GM23338 (cell line): Measurements from ENCODE around the gene TMEM236. TPM values are rescaled to one million over a fixed set of nuclear protein-coding genes. Genes with fewer than 3 reads are reported as not detected.
"Not testable (repeated sequence)": the region's sequence is repeated elsewhere in the genome, so short reads cannot be mapped to it uniquely, and the experiment has no call there.

Experiments
- ATAC-seq: fragments of 200-7000 bp; cut with Tn5 transposase; 3 replicates; pipeline ENCODE4 v1.9.1; 2020
- DNase-seq: peaks from one replicate; pipeline ENCODE4 v3.0.0-alpha.2; 2015; ENCODE audit warnings: low spot score
- H2AFZ ChIP-seq: fragments of 200-600 bp; sonication (generic); 2 replicates; pipeline ENCODE4 v1.8.0; 2016; ENCODE audit warnings: antibody characterized with exemption, mild to moderate bottlenecking, moderate library complexity
- H3F3A ChIP-seq: fragments of 200-600 bp; sonication (generic); replicated peaks from 2 replicates; pipeline ENCODE4 v1.8.0; 2017; ENCODE audit warnings: antibody characterized with exemption, mixed run types, low read depth
- H3K27ac ChIP-seq: fragments of 200-600 bp; sonication (generic); 2 replicates; pipeline ENCODE4 v1.6.1; 2016; ENCODE audit warnings: low read depth
- H3K27me3 ChIP-seq: fragments of 200-600 bp; sonication (generic); 2 replicates; pipeline ENCODE4 v1.8.0; 2016; ENCODE audit warnings: mild to moderate bottlenecking, mixed run types, moderate library complexity; ENCODE audit not compliant: insufficient read depth
- H3K36me3 ChIP-seq: fragments of 200-600 bp; sonication (generic); 2 replicates; pipeline ENCODE4 v1.8.0; 2016; ENCODE audit warnings: mild to moderate bottlenecking; ENCODE audit not compliant: insufficient read depth
- H3K4me1 ChIP-seq: fragments of 200-600 bp; sonication (generic); 2 replicates; pipeline ENCODE4 v1.8.0; 2016; ENCODE audit warnings: mild to moderate bottlenecking, moderate library complexity; ENCODE audit not compliant: insufficient read depth
- H3K4me2 ChIP-seq: fragments of 200-600 bp; sonication (generic); 2 replicates; pipeline ENCODE4 v1.7.1; 2017; ENCODE audit warnings: mixed run types
- H3K4me3 ChIP-seq: fragments of 200-600 bp; sonication (generic); 2 replicates; pipeline ENCODE4 v1.6.1; 2016; ENCODE audit warnings: mixed run types
- H3K79me2 ChIP-seq: fragments of 200-600 bp; sonication (generic); replicated peaks from 2 replicates; pipeline ENCODE4 v1.8.0; 2017; ENCODE audit warnings: mild to moderate bottlenecking; ENCODE audit not compliant: insufficient read depth
- H3K9me2 ChIP-seq: fragments of 200-600 bp; sonication (generic); 2 replicates; pipeline ENCODE4 v1.8.0; 2017; ENCODE audit not compliant: insufficient read depth
- H4K20me1 ChIP-seq: fragments of 200-600 bp; sonication (generic); replicated peaks from 2 replicates; pipeline ENCODE4 v1.8.0; 2017; ENCODE audit warnings: mild to moderate bottlenecking; ENCODE audit not compliant: insufficient read depth
- H3K27ac Mint-ChIP-seq: 2 replicates; pipeline ENCODE4 v1.8.0; 2020; ENCODE audit warnings: inconsistent platforms, mild to moderate bottlenecking, moderate library complexity, mixed read lengths
- H3K27me3 Mint-ChIP-seq: 3 replicates; pipeline ENCODE4 v1.8.0; 2022; ENCODE audit warnings: low read depth, mild to moderate bottlenecking, moderate library complexity, mixed read lengths, inconsistent platforms; ENCODE audit not compliant: insufficient read depth, poor library complexity
- H3K36me3 Mint-ChIP-seq: 3 replicates; pipeline ENCODE4 v1.8.0; 2021; ENCODE audit warnings: low read depth, mild to moderate bottlenecking, inconsistent platforms, moderate library complexity, mixed read lengths
- H3K4me1 Mint-ChIP-seq: 3 replicates; pipeline ENCODE4 v1.8.0; 2020; ENCODE audit warnings: mild to moderate bottlenecking, inconsistent platforms, mixed read lengths
- H3K4me3 Mint-ChIP-seq: 3 replicates; pipeline ENCODE4 v1.8.0; 2021; ENCODE audit warnings: moderate library complexity, mild to moderate bottlenecking, inconsistent platforms, mixed read lengths
- H3K9me3 Mint-ChIP-seq: 3 replicates; pipeline ENCODE4 v1.8.0; 2020; ENCODE audit warnings: moderate library complexity, mild to moderate bottlenecking, inconsistent platforms, mixed read lengths
- CREB1 ChIP-seq: fragments of 250-450 bp; sonication (Bioruptor Pico); IDR thresholded peaks from 2 replicates; pipeline ENCODE4 v1.5.0; 2020; ENCODE audit warnings: low read depth, mild to moderate bottlenecking, moderate library complexity
- ETS1 ChIP-seq: IDR thresholded peaks from 2 replicates; pipeline ENCODE4 v1.6.1; 2016; ENCODE audit warnings: antibody characterized with exemption
- EZH2phosphoT487 ChIP-seq: fragments of 200-600 bp; sonication (generic); IDR thresholded peaks from one replicate; pipeline ENCODE4 v1.8.1; 2018; ENCODE audit warnings: antibody characterized with exemption; ENCODE audit not compliant: unreplicated experiment
- NANOG ChIP-seq: IDR thresholded peaks from 2 replicates; pipeline ENCODE4 v1.6.1; 2016; ENCODE audit warnings: antibody characterized with exemption, borderline replicate concordance
- POLR2AphosphoS5 ChIP-seq: IDR thresholded peaks from 2 replicates; pipeline ENCODE4 v1.6.1; 2016; ENCODE audit warnings: antibody characterized with exemption, low read depth
- ZNF114 ChIP-seq: fragments of 250-450 bp; sonication (Bioruptor Pico); IDR thresholded peaks from 2 replicates; pipeline ENCODE4 v1.5.0; 2020; ENCODE audit warnings: mild to moderate bottlenecking, moderate library complexity
- ZNF331 ChIP-seq: fragments of 250-450 bp; sonication (Bioruptor Pico); IDR thresholded peaks from 2 replicates; pipeline ENCODE4 v1.5.0; 2020; ENCODE audit warnings: low read depth, mild to moderate bottlenecking, moderate library complexity
- polyA plus RNA-seq: library from polyadenylated mRNA; unstranded; fragments of >200 nt; fragmentation: Nextera tagmentation; extraction: Ambion mirVana; gene quantifications from 2 replicates; pipeline ENCODE4 v1.2.1, GENCODE V29; 2016
- total RNA-seq: library from RNA; depleted of rRNA; stranded (reverse); fragments of >200 nt; shearing (Covaris generic); gene quantifications from 2 replicates; pipeline ENCODE4 v1.2.3, GENCODE V29; 2014
- TF ChIP-seq, protein P1 (sequence below): IDR thresholded peaks from one replicate; pipeline ENCODE4 v1.6.1; 2018; ENCODE audit warnings: antibody characterized with exemption; ENCODE audit not compliant: unreplicated experiment
- TF ChIP-seq, protein P2 (sequence below), 2 experiments: fragments of 200-600 bp in 1 of 2; sonication (generic) in 1 of 2; conservative IDR thresholded peaks; 2 replicates each; pipeline versions ENCODE4 v1.5.1 to v1.6.1; 2016 to 2017; ENCODE audit warnings: antibody characterized with exemption in 2 of 2, low read depth in 2 of 2, mild to moderate bottlenecking in 2 of 2, moderate library complexity in 1 of 2

TMEM236 gene
- total and polyA plus RNA-seq, 2 experiments from 2014 or later: 0.03 TPM

DNA sequence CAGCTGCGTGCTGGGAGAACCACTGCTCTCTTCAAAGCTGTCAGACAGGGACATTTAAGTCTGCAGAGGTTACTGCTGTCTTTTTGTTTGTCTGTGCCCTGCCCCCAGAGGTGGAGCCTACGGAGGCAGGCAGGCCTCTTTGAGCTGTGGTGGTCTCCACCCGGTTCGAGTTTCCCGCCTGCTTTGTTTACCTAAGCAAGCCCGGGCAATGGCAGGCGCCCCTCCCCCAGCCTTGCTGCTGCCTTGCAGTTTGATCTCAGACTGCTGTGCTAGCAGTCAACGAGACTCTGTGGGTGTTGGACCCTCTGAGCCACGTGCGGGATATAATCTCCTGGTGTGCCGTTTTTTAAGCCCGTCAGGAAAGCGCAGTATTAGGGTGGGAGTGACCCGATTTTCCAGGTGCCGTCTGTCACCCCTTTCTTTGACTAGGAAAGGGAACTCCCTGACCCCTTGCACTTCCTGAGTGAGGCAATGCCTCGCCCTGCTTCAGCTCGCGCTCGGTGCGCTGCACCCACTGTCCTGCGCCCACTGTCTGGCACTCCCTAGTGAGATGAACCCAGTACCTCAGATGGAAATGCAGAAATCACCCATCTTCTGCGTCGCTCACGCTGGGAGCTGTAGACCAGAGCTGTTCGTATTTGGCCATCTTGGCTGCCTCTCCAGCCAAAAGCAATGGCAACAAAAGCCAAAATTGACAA lies 29.5 kb upstream of the TMEM236 start:
- not testable (repeated sequence) for H3K4me1 Mint-ChIP-seq, H3K79me2 ChIP-seq, H2AFZ ChIP-seq, H3K27me3 ChIP-seq, ATAC-seq, H3K27ac Mint-ChIP-seq, H3K4me3 ChIP-seq, H3K4me3 Mint-ChIP-seq, H3K36me3 ChIP-seq, H3K4me1 ChIP-seq, H4K20me1 ChIP-seq, H3K27me3 Mint-ChIP-seq, H3K9me2 ChIP-seq, DNase-seq, H3F3A ChIP-seq, H3K4me2 ChIP-seq, H3K27ac ChIP-seq
- H3K9me3 Mint-ChIP-seq: peaks cover 25% of the 10 kb centered on the region
- peaks cover 41% of the 10 kb centered on the region for H3K36me3 Mint-ChIP-seq

DNA sequence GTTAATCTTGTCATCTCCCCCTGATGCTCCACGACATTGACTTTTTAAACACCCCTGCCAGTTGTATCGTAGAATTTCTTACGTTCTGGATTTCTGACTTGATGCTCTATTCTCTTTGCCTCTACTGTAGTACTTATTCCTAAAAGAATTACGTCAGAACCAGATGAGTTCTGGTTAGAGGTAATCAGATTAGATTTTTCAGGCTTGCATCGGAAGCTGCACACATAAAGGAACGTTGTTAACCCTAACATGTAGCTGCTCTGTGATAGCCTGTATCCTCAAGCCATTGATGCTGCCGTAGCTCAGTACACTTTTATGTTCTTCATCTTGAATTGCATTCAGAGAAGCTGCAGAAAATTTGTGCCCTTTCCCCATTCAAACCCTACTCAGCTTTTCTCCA lies 26.3 kb upstream of the TMEM236 start:
- Histone ChIP-seq H3K9me2 (no peaks in the 10 kb centered on the region), H3F3A (no peaks in the 10 kb centered on the region), H3K79me2 (no peaks in the 10 kb centered on the region), H3K4me3 (no peak overlapping the region), H3K27me3 (no peaks in the 10 kb centered on the region), H2AFZ (no peak overlapping the region), H3K36me3 (peaks cover 7% of the 10 kb centered on the region; the same call in 1 of the 2 replicates), H3K4me2 (no peak overlapping the region), H3K27ac (no peak overlapping the region), H4K20me1 (no peaks in the 10 kb centered on the region), H3K4me1 (no peaks in the 10 kb centered on the region)
- H3K27ac Mint-ChIP-seq: no peak overlapping the region
- H3K4me3 Mint-ChIP-seq: no peak overlapping the region
- DNase-seq: no peak
- no peak for TF ChIP-seq POLR2AphosphoS5
- no peak for TF ChIP-seq ZNF114
- no peaks in the 10 kb centered on the region for H3K27me3 Mint-ChIP-seq
- H3K4me1 Mint-ChIP-seq: no peaks in the 10 kb centered on the region
- no peak for ATAC-seq
- peaks cover 27% of the 10 kb centered on the region for H3K36me3 Mint-ChIP-seq
- peaks cover 19% of the 10 kb centered on the region for H3K9me3 Mint-ChIP-seq

DNA sequence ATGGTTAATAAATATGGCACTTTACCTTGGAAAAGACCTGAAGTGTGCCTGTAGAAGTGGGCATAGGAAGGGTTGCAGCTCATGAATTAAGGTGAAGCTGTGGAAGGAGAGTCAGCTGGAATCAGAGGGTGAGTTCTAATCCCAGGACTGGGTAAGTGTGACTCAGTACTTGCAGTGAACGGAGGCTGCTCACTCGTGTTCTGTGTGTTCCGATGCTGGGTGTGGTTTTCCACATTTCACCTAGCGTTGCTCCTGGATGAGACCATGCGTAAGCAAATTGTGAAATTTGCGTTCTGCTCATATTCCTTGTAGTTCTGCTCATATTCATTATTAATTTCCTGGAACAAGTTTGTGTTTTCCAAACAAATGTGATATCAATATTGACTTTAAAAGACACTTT lies 22.4 kb upstream of the TMEM236 start:
- no peaks in the 10 kb centered on the region for H4K20me1 ChIP-seq
- H3K9me3 Mint-ChIP-seq: no peaks in the 10 kb centered on the region
- H3K36me3 Mint-ChIP-seq: no peaks in the 10 kb centered on the region
- H3K79me2 ChIP-seq: no peaks in the 10 kb centered on the region
- no peaks in the 10 kb centered on the region for H3K4me1 Mint-ChIP-seq
- no peak overlapping the region for H2AFZ ChIP-seq
- H3K27me3 Mint-ChIP-seq: peaks cover 4% of the 10 kb centered on the region
- H3K27ac ChIP-seq: no peak overlapping the region
- no peak overlapping the region for H3K4me3 Mint-ChIP-seq
- no peaks in the 10 kb centered on the region for H3K9me2 ChIP-seq
- H3K4me3 ChIP-seq: no peak overlapping the region
- ATAC-seq (no peak), DNase-seq (no peak)
- H3K27me3 ChIP-seq: no peaks in the 10 kb centered on the region
- H3K36me3 ChIP-seq: no peaks in the 10 kb centered on the region
- no peak overlapping the region for H3K4me2 ChIP-seq
- no peaks in the 10 kb centered on the region for H3K4me1 ChIP-seq
- H3F3A ChIP-seq: no peaks in the 10 kb centered on the region
- no peak overlapping the region for H3K27ac Mint-ChIP-seq
- TF ChIP-seq CREB1 (CRISPR knock-in tag) (no peak), ZNF114 (no peak), ZNF331 (CRISPR knock-in tag) (no peak), EZH2phosphoT487 (no peak), NANOG (no peak), ETS1 (no peak)
- TF ChIP-seq, protein P1, sequence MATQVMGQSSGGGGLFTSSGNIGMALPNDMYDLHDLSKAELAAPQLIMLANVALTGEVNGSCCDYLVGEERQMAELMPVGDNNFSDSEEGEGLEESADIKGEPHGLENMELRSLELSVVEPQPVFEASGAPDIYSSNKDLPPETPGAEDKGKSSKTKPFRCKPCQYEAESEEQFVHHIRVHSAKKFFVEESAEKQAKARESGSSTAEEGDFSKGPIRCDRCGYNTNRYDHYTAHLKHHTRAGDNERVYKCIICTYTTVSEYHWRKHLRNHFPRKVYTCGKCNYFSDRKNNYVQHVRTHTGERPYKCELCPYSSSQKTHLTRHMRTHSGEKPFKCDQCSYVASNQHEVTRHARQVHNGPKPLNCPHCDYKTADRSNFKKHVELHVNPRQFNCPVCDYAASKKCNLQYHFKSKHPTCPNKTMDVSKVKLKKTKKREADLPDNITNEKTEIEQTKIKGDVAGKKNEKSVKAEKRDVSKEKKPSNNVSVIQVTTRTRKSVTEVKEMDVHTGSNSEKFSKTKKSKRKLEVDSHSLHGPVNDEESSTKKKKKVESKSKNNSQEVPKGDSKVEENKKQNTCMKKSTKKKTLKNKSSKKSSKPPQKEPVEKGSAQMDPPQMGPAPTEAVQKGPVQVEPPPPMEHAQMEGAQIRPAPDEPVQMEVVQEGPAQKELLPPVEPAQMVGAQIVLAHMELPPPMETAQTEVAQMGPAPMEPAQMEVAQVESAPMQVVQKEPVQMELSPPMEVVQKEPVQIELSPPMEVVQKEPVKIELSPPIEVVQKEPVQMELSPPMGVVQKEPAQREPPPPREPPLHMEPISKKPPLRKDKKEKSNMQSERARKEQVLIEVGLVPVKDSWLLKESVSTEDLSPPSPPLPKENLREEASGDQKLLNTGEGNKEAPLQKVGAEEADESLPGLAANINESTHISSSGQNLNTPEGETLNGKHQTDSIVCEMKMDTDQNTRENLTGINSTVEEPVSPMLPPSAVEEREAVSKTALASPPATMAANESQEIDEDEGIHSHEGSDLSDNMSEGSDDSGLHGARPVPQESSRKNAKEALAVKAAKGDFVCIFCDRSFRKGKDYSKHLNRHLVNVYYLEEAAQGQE: no peak
- TF ChIP-seq, protein P2, sequence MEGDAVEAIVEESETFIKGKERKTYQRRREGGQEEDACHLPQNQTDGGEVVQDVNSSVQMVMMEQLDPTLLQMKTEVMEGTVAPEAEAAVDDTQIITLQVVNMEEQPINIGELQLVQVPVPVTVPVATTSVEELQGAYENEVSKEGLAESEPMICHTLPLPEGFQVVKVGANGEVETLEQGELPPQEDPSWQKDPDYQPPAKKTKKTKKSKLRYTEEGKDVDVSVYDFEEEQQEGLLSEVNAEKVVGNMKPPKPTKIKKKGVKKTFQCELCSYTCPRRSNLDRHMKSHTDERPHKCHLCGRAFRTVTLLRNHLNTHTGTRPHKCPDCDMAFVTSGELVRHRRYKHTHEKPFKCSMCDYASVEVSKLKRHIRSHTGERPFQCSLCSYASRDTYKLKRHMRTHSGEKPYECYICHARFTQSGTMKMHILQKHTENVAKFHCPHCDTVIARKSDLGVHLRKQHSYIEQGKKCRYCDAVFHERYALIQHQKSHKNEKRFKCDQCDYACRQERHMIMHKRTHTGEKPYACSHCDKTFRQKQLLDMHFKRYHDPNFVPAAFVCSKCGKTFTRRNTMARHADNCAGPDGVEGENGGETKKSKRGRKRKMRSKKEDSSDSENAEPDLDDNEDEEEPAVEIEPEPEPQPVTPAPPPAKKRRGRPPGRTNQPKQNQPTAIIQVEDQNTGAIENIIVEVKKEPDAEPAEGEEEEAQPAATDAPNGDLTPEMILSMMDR (conservative IDR thresholded peaks at IDR 0.05; ENCODE audit: low read depth in 2 of 2): no peak
